Testis (tissue), 3 donors: Measurements from ENCODE around the gene KCNJ4. TPM values are rescaled to one million over a fixed set of nuclear protein-coding genes. Genes with fewer than 3 reads are reported as not detected.
A peak's percentile ranks its signal among the peaks of the same experiment; 100 is the strongest.

Experiments used
- DNase-seq: peaks from one replicate; pipeline ENCODE4 v3.0.0-alpha.2; 2019
- H3K27ac ChIP-seq, 2 donors: fragments of 200-600 bp; sonication (generic); one replicate each; pipeline ENCODE4 v1.5.1; 2019
- H3K27me3 ChIP-seq: fragments of 200-600 bp; sonication (generic); one replicate; pipeline ENCODE4 v1.5.1; 2019
- H3K36me3 ChIP-seq: fragments of 200-600 bp; sonication (generic); one replicate; pipeline ENCODE4 v1.5.1; 2017; ENCODE audit warnings: low read depth; ENCODE audit errors: missing control alignments
- H3K4me1 ChIP-seq: fragments of 200-600 bp; sonication (generic); one replicate; pipeline ENCODE4 v1.5.1; 2019
- H3K4me3 ChIP-seq, 2 donors: fragments of 200-600 bp; sonication (generic); one replicate each; pipeline ENCODE4 v1.5.1; 2017 to 2019
- H3K9me3 ChIP-seq: fragments of 200-600 bp; sonication (generic); one replicate; pipeline ENCODE4 v1.5.1; 2017
- CTCF ChIP-seq, 3 experiments: fragments of 450-650 bp in 2 of 3; fragments of 200-600 bp in 1 of 3; sonication (generic) in 1 of 3; IDR thresholded peaks; one replicate each; pipeline ENCODE4 v1.5.1; 2016 to 2019; ENCODE audit warnings: antibody characterized with exemption in 3 of 3, mild to moderate bottlenecking in 2 of 3, moderate library complexity in 1 of 3
- POLR2A ChIP-seq: fragments of 450-650 bp; IDR thresholded peaks from one replicate; pipeline ENCODE4 v1.6.1; 2017; ENCODE audit warnings: antibody characterized with exemption, mild to moderate bottlenecking, moderate library complexity
- WGBS, 2 donors: methylation state at CpG; one replicate each; pipeline ENCODE4 v1.1.5; 2018; 5-methylcytosine and 5-hydroxymethylcytosine counted together
- intact Hi-C: fragments of 100-400 bp; cut with DNase I; formaldehyde crosslinking; loops from one replicate; pipeline ENCODE4 v1.15.1; 2023; ENCODE audit warnings: low total_unique reads
- polyA plus RNA-seq: library from polyadenylated mRNA; stranded (reverse); fragments of 350-450 nt; fragmentation: Illumina TruSeq; extraction: RNeasy Lipid Tissue Mini Kit (QIAGEN cat#74804); gene quantifications from one replicate; pipeline ENCODE4 v1.2.3, GENCODE V29; 2014; ENCODE audit warnings: low read depth, low replicate concordance; ENCODE audit not compliant: insufficient read depth
- total RNA-seq, 2 donors: library from RNA; depleted of rRNA; stranded (reverse); fragments of >200 nt; gene quantifications; one replicate each; pipeline ENCODE4 v1.2.3, GENCODE V29; 2016

The KCNJ4 gene
- total and polyA plus RNA-seq, 3 donors from 2014 or later, result 1.7 to 3.0 (median 1.7) TPM

- no peaks in the 10 kb centered on the region for H3K9me3 ChIP-seq
- WGBS, 2 donors, result 6 to 27% methylated on average over 12 to 60 of the region's 67 CpGs
- no peak for DNase-seq
- no peak overlapping the region for H3K27ac ChIP-seq
- no peaks in the 10 kb centered on the region for H3K27me3 ChIP-seq
- H3K4me3 ChIP-seq, result peak overlapping the region; percentile 5 to 15
- no peaks in the 10 kb centered on the region for H3K36me3 ChIP-seq
- H3K4me1 ChIP-seq, result no peaks in the 10 kb centered on the region
- intact Hi-C loops, result no loop called here
- TF ChIP-seq CTCF (IDR thresholded peaks at IDR 0.05), result no peak
- no peak for TF ChIP-seq POLR2A
Observed at GRCh38 chr22:38454353-38455075, 485 bp downstream of the KCNJ4 start.

- H3K36me3 ChIP-seq, result no peaks in the 10 kb centered on the region
- H3K27me3 ChIP-seq, result no peaks in the 10 kb centered on the region
- 68 to 82% methylated on average over 3 of the region's 3 CpGs for WGBS, 2 donors
- H3K27ac ChIP-seq, result no peak overlapping the region
- DNase-seq, result no peak
- no peak for TF ChIP-seq POLR2A
- H3K4me3 ChIP-seq, result no peak overlapping the region
- H3K4me1 ChIP-seq, result no peaks in the 10 kb centered on the region
- intact Hi-C loops, result no loop called here
- H3K9me3 ChIP-seq, result no peaks in the 10 kb centered on the region
Observed at GRCh38 chr22:38453996-38454352, 1.0 kb downstream of the KCNJ4 start.

GRCh38 chr22:38453066-38453672 lies 1.8 kb downstream of the KCNJ4 start:
- H3K9me3 ChIP-seq, result no peaks in the 10 kb centered on the region
- no peak overlapping the region for H3K4me3 ChIP-seq
- H3K27ac ChIP-seq, result no peak overlapping the region
- TF ChIP-seq CTCF (IDR thresholded peaks at IDR 0.05) (no peak), POLR2A (no peak)
- no peaks in the 10 kb centered on the region for H3K27me3 ChIP-seq
- no peak for DNase-seq
- no peaks in the 10 kb centered on the region for H3K4me1 ChIP-seq
- H3K36me3 ChIP-seq, result no peaks in the 10 kb centered on the region
- 87 to 88% methylated on average over 11 of the region's 11 CpGs for WGBS, 2 donors
- intact Hi-C loops, result no loop called here

GRCh38 chr22:38452373-38453065 lies 2.5 kb downstream of the KCNJ4 start:
- Histone ChIP-seq H3K27ac (no peak overlapping the region), H3K36me3 (no peaks in the 10 kb centered on the region), H3K4me3 (no peak overlapping the region), H3K4me1 (no peaks in the 10 kb centered on the region), H3K27me3 (no peaks in the 10 kb centered on the region), H3K9me3 (no peaks in the 10 kb centered on the region)
- WGBS, 2 donors, result 58 to 63% methylated on average over 16 to 25 of the region's 25 CpGs
- intact Hi-C loops, result no loop called here
- no peak for DNase-seq
- TF ChIP-seq CTCF (IDR thresholded peaks at IDR 0.05) (no peak), POLR2A (no peak)

GRCh38 chr22:38451864-38452263 lies 3.1 kb downstream of the KCNJ4 start:
- TF ChIP-seq POLR2A, result no peak
- no peak for TF ChIP-seq CTCF (IDR thresholded peaks at IDR 0.05)
- no peak for DNase-seq
- Histone ChIP-seq H3K27me3 (no peaks in the 10 kb centered on the region), H3K4me3 (no peak overlapping the region), H3K27ac (no peak overlapping the region), H3K36me3 (no peaks in the 10 kb centered on the region), H3K9me3 (no peaks in the 10 kb centered on the region), H3K4me1 (no peaks in the 10 kb centered on the region)
- WGBS, 2 donors, result 67 to 68% methylated on average over 1 to 4 of the region's 4 CpGs
- intact Hi-C loops, result no loop called here
